Esophagus muscularis mucosa (tissue), 3 donors: Measurements from ENCODE around the gene CDC14B.

ENCODE experiments used
- CTCF ChIP-seq, 3 experiments: fragments of 200-600 bp in 2 of 3; fragments of 450-650 bp in 1 of 3; sonication (generic) in 2 of 3; IDR thresholded peaks; one replicate each; pipeline ENCODE4 v1.5.1; 2017 to 2019; ENCODE audit warnings: antibody characterized with exemption in 3 of 3, mild to moderate bottlenecking in 2 of 3, moderate library complexity in 1 of 3
- POLR2A ChIP-seq: fragments of 450-650 bp; IDR thresholded peaks from one replicate; pipeline ENCODE4 v1.6.1; 2017; ENCODE audit warnings: antibody characterized with exemption, moderate library complexity, mild to moderate bottlenecking, low read depth

- TF ChIP-seq POLR2A (no peak), CTCF (IDR thresholded peaks at IDR 0.05) (no peak)
These were observed 120.8 kb downstream of the CDC14B start for GRCh38 chr9:96498796-96499195.
